ENCODE results near the gene ERVW-1. TPM values are rescaled to one million over a fixed set of nuclear protein-coding genes. Genes with fewer than 3 reads are reported as not detected.
"Not testable (repeated sequence)": the region's sequence is repeated elsewhere in the genome, so short reads cannot be mapped to it uniquely, and the experiment has no call there.

The ERVW-1 gene
- total RNA-seq, 1 donor from 2014 or later, result 0.12 TPM

DNA sequence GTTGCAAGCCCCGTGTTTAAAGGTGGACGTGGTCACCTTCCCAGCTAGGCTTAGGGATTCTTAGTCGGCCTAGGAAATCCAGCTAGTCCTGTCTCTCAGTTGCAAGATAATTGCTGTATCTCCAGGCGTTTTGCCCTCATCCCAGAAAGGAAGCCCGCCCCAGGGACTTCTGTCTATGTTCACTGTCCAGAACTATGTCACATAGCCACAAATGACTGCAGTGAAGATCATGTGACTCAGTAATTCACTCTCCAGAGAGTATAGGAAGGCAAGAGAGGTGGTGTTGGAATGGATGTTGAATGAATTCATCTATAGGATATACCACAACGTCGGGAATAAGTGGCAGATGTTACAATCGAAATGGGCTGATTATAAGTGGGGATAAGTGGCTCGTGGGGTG, 349 bp upstream of the ERVW-1 start:
- Mint-ChIP-seq H3K27ac (peak overlapping the region; percentile 33), H3K9me3 (no peaks in the 10 kb centered on the region), H3K4me1 (ENCODE audit: unreplicated experiment) (no peaks in the 10 kb centered on the region), H3K27me3 (no peaks in the 10 kb centered on the region), H3K4me3 (no peak overlapping the region), H3K36me3 (peaks cover 3% of the 10 kb centered on the region)
- no peak for DNase-seq (ENCODE audit: extremely low spot score, unreplicated experiment)
- TF ChIP-seq, protein P1, sequence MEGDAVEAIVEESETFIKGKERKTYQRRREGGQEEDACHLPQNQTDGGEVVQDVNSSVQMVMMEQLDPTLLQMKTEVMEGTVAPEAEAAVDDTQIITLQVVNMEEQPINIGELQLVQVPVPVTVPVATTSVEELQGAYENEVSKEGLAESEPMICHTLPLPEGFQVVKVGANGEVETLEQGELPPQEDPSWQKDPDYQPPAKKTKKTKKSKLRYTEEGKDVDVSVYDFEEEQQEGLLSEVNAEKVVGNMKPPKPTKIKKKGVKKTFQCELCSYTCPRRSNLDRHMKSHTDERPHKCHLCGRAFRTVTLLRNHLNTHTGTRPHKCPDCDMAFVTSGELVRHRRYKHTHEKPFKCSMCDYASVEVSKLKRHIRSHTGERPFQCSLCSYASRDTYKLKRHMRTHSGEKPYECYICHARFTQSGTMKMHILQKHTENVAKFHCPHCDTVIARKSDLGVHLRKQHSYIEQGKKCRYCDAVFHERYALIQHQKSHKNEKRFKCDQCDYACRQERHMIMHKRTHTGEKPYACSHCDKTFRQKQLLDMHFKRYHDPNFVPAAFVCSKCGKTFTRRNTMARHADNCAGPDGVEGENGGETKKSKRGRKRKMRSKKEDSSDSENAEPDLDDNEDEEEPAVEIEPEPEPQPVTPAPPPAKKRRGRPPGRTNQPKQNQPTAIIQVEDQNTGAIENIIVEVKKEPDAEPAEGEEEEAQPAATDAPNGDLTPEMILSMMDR (conservative IDR thresholded peaks at IDR 0.05), result no peak

DNA sequence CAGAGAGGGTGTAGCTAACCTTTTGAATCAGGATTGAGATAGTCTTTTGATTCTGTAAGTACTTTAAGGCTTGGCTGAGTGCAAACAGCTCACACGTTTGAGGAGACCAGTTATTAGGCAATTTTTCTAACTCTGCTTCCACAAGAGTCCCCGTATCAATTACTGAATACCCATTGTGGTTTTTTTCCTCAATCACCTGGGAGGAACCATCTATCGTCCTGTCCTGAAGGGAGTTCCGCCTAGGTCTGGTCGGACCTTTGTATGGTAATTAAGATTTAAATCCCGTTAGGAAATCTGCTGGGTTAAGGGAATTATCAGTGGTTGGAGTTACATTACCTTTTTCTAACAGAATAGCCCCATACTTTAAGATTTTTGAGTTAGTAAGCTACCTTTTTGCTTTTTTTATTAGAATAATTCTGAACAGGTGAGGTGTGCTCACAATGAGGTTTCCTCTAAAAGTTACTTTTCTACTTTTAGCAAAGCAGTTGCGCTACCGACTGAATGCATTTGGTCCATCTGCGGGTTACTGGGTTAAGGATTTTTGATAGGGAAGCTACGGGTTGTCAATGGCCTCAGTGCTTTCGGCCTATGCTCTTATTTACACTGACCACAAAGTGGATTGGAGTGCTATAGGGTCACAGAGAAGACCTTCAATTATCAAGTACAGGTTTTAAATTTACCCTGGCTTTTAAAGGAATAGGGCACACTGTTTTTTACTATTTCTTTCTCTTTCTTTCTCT, 1.7 kb downstream of the ERVW-1 start:
- H3K9me3 Mint-ChIP-seq; H3K27ac Mint-ChIP-seq; H3K4me1 Mint-ChIP-seq (ENCODE audit: unreplicated experiment); H3K27me3 Mint-ChIP-seq; H3K36me3 Mint-ChIP-seq; DNase-seq (ENCODE audit: extremely low spot score, unreplicated experiment); H3K4me3 Mint-ChIP-seq: not testable (repeated sequence)

DNA sequence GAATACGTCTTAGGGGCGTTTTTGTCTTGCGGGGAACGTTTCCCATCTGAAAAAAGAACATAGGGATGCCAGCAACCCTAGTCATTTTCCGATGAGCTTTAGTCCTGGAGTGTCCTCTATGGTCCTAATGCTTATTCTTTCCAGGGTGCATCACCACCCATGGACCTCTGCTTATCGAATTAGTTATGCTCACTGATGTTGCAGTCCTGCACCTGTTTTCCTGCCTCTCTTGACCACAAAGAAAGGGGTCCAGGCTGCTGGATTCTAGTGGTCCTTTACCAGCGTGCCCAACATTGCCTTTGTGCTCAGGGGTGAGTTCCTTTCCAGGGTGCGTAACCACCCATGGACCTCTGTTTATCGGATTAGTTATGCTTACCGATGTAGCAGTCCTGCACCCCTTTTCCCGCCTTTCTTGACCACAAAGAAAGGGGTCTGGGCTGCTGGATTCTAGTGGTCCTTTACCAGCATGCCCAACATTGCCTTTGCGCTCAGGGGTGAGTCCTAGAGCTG, 2.4 kb downstream of the ERVW-1 start:
- not testable (repeated sequence) for H3K36me3 Mint-ChIP-seq; H3K4me3 Mint-ChIP-seq; DNase-seq (ENCODE audit: extremely low spot score, unreplicated experiment); H3K27ac Mint-ChIP-seq; H3K9me3 Mint-ChIP-seq; H3K4me1 Mint-ChIP-seq (ENCODE audit: unreplicated experiment); H3K27me3 Mint-ChIP-seq

DNA sequence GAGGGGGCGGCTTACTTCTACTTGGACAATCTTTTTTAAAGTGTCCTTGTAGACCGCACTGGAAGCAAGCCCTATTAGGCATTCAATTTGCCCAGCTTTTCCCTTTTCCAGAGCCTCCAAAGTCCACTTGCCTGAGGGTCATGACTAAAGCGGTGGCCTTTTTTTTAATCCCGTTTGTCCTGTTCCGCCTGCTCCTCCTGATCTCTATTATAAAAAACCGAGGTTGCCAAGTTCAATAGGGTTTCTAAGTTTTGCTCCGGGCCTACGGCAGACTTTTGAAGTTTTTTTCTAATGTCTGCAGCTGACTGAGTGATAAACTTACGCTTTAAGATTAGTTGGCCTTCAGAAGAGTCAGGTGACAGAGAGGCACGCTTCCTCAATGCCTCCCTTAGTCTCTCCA, 3.8 kb downstream of the ERVW-1 start:
- H3K9me3 Mint-ChIP-seq; H3K27me3 Mint-ChIP-seq; H3K4me1 Mint-ChIP-seq (ENCODE audit: unreplicated experiment); H3K36me3 Mint-ChIP-seq; DNase-seq (ENCODE audit: extremely low spot score, unreplicated experiment): not testable (repeated sequence)
- H3K4me3 Mint-ChIP-seq, result peak overlapping the region; percentile 52
- peak overlapping the region; percentile 67 for H3K27ac Mint-ChIP-seq

DNA sequence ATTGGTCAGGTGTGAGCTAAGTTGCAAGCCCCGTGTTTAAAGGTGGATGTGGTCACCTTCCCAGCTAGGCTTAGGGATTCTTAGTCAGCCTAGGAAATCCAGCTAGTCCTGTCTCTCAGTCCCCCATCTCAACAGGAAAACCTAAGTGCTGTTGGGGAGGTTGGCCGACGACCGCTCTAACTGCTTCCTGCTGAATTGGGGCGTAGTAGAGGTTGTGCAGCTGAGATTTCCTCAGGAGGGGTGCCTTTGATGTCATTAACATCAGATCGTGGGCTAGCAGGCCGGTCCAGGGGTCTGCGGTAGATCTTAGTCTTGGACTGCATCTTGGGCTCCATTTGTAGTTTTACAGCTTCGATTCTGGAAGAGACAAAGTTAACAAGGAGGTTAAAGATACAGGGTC, 9.2 kb downstream of the ERVW-1 start:
- H3K4me1 Mint-ChIP-seq (ENCODE audit: unreplicated experiment); H3K27ac Mint-ChIP-seq; DNase-seq (ENCODE audit: extremely low spot score, unreplicated experiment); H3K4me3 Mint-ChIP-seq; H3K27me3 Mint-ChIP-seq; H3K9me3 Mint-ChIP-seq: not testable (repeated sequence)
- H3K36me3 Mint-ChIP-seq, result peaks cover 15% of the 10 kb centered on the region

DNA sequence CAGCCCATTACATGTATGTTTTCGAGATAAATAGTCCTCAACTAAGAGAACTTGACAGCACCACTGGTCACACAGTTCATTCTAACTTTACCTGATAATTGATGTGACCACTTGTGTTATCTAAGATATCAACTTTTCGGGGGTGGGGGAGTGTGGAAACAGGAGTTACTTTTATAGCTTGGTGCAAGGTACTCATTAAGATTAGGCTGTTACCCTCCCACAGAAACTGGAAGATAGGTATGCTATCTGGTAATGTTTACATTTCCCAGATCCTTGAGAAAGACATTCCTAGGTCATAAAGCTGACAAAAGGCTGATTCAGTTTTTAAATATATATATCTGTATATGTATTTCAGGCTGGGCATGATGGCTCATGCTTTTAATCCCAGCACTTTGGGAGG, 11.1 kb downstream of the ERVW-1 start:
- Mint-ChIP-seq H3K9me3 (peaks cover 4% of the 10 kb centered on the region), H3K4me1 (ENCODE audit: unreplicated experiment) (peaks cover under 1% of the 10 kb centered on the region), H3K27me3 (no peaks in the 10 kb centered on the region), H3K27ac (no peak overlapping the region), H3K36me3 (peaks cover 16% of the 10 kb centered on the region), H3K4me3 (no peak overlapping the region)
- DNase-seq (ENCODE audit: extremely low spot score, unreplicated experiment), result no peak
- TF ChIP-seq, protein P1 (conservative IDR thresholded peaks at IDR 0.05), result no peak

DNA sequence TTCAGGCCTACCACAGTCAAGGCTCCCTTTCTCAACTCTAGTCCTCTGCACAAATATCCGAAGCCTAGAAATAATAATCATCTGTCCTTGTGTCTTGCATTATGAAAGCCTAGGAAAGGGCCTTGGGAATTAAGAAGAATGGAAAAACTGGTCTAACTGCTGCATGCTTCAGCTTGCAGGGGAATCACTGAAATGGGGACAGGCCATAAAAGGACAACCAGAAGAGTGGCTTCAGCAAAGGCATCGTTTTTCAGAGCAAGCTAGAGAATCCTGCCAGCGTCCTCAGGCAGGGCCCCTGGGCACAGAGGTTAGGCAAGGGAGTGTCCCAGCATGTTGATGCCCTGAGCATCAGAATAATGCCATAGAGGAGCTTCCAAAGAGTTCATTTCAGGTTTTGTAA, 13.2 kb downstream of the ERVW-1 start:
- Mint-ChIP-seq H3K36me3 (peaks cover 21% of the 10 kb centered on the region), H3K4me3 (peak overlapping the region; percentile 39), H3K9me3 (peaks cover 4% of the 10 kb centered on the region), H3K4me1 (ENCODE audit: unreplicated experiment) (peaks cover 7% of the 10 kb centered on the region), H3K27ac (peak overlapping the region; percentile 89), H3K27me3 (no peaks in the 10 kb centered on the region)
- no peak for DNase-seq (ENCODE audit: extremely low spot score, unreplicated experiment)
- TF ChIP-seq, protein P1 (conservative IDR thresholded peaks at IDR 0.05), result no peak
